Hepatocyte (in vitro differentiated cells): Measurements from ENCODE around the gene BIRC7.

Experiments used
- EZH2 ChIP-seq: fragments of 200-600 bp; sonication (generic); IDR thresholded peaks from 2 replicates; pipeline ENCODE4 v1.6.1; 2016; ENCODE audit warnings: antibody characterized with exemption, mild to moderate bottlenecking, borderline replicate concordance
- EZH2phosphoT487 ChIP-seq: fragments of 200-600 bp; sonication (generic); IDR thresholded peaks from one replicate; pipeline ENCODE4 v1.6.1; 2018; ENCODE audit warnings: antibody characterized with exemption, mild to moderate bottlenecking, low read depth, moderate library complexity; ENCODE audit not compliant: unreplicated experiment, severe bottlenecking
- TF ChIP-seq, protein P1 (sequence below): fragments of 200-600 bp; sonication (generic); IDR thresholded peaks from 2 replicates; pipeline ENCODE4 v1.5.1; 2016; ENCODE audit warnings: antibody characterized with exemption, mild to moderate bottlenecking; ENCODE audit not compliant: poor library complexity

GRCh38 chr20:63236116-63236837, 572 bp downstream of the BIRC7 start:
- TF ChIP-seq, protein P1, sequence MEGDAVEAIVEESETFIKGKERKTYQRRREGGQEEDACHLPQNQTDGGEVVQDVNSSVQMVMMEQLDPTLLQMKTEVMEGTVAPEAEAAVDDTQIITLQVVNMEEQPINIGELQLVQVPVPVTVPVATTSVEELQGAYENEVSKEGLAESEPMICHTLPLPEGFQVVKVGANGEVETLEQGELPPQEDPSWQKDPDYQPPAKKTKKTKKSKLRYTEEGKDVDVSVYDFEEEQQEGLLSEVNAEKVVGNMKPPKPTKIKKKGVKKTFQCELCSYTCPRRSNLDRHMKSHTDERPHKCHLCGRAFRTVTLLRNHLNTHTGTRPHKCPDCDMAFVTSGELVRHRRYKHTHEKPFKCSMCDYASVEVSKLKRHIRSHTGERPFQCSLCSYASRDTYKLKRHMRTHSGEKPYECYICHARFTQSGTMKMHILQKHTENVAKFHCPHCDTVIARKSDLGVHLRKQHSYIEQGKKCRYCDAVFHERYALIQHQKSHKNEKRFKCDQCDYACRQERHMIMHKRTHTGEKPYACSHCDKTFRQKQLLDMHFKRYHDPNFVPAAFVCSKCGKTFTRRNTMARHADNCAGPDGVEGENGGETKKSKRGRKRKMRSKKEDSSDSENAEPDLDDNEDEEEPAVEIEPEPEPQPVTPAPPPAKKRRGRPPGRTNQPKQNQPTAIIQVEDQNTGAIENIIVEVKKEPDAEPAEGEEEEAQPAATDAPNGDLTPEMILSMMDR, result no peak
- TF ChIP-seq EZH2 (no peak), EZH2phosphoT487 (no peak)
